GM19023 (cell line): Measurements from ENCODE around the gene RNASEL.
"Not testable (repeated sequence)": the region's sequence is repeated elsewhere in the genome, so short reads cannot be mapped to it uniquely, and the experiment has no call there.

Source experiments
- ATAC-seq: cut with Tn5 transposase; IDR thresholded peaks from one replicate; pipeline ENCODE4 v1.9.1; 2021; ENCODE audit warnings: mild to moderate bottlenecking, moderate library complexity; ENCODE audit not compliant: unreplicated experiment

Gene RNASEL

GRCh38 chr1:182564406-182565004, 24.6 kb downstream of the RNASEL start:
- no peak for ATAC-seq

GRCh38 chr1:182563095-182563494, 26.0 kb downstream of the RNASEL start:
- ATAC-seq, result no peak

GRCh38 chr1:182561456-182561855, 27.6 kb downstream of the RNASEL start:
- ATAC-seq, result no peak

GRCh38 chr1:182560392-182560984, 28.6 kb downstream of the RNASEL start:
- no peak for ATAC-seq

- ATAC-seq, result no peak
Observed at GRCh38 chr1:182556279-182556678, 32.8 kb downstream of the RNASEL start.

GRCh38 chr1:182555493-182555892, 33.6 kb downstream of the RNASEL start:
- ATAC-seq, result no peak

- no peak for ATAC-seq
Observed at GRCh38 chr1:182552527-182552926, 36.5 kb downstream of the RNASEL start.

- no peak for ATAC-seq
Observed at GRCh38 chr1:182549811-182550210, 39.2 kb downstream of the RNASEL start.

- no peak for ATAC-seq
Observed at GRCh38 chr1:182549346-182549745, 39.7 kb downstream of the RNASEL start.

- ATAC-seq, result no peak
Observed at GRCh38 chr1:182533896-182534295, 55.2 kb downstream of the RNASEL start.

- not testable (repeated sequence) for ATAC-seq
Observed at GRCh38 chr1:182528206-182528605, 60.9 kb downstream of the RNASEL start.

GRCh38 chr1:182527680-182528079, 61.4 kb downstream of the RNASEL start:
- ATAC-seq, result no peak

GRCh38 chr1:182525342-182525741, 63.7 kb downstream of the RNASEL start:
- no peak for ATAC-seq
